K562 (cell line): ENCODE data around the gene TULP4. TPM values are rescaled to one million over a fixed set of nuclear protein-coding genes. Genes with fewer than 3 reads are reported as not detected.

Source experiments
- CHD2 ChIP-seq: IDR thresholded peaks from 2 replicates; pipeline ENCODE4 v1.6.1; 2011; ENCODE audit warnings: low read depth, low read length
- JUN ChIP-seq, 2 experiments: sonication (generic) in 1 of 2; formaldehyde crosslinking in 1 of 2; IDR thresholded peaks; 2 replicates each; pipeline versions ENCODE4 v1.6.1 to v1.8.0; 2012 to 2022; ENCODE audit warnings: borderline replicate concordance in 2 of 2, mild to moderate bottlenecking in 2 of 2, improper control_type of control experiment in 1 of 2, low read depth in 1 of 2, low read length in 1 of 2, missing genetic modification reagents in 1 of 2
- MCM2 ChIP-seq: fragments of 450-650 bp; IDR thresholded peaks from 2 replicates; pipeline ENCODE4 v1.6.1; 2017; ENCODE audit warnings: low read depth, mild to moderate bottlenecking
- MTF1 ChIP-seq: fragments of 250-450 bp; sonication (Bioruptor Pico); IDR thresholded peaks from 2 replicates; pipeline ENCODE4 v1.9.0; 2021; ENCODE audit warnings: moderate library complexity, mild to moderate bottlenecking, inconsistent platforms, borderline replicate concordance
- RBM25 ChIP-seq: fragments of 200-400 bp; formaldehyde crosslinking; IDR thresholded peaks from 2 replicates; pipeline ENCODE4 v1.6.1; 2018; ENCODE audit warnings: low read length, low read depth, moderate library complexity; ENCODE audit not compliant: severe bottlenecking
- SMARCB1 ChIP-seq: IDR thresholded peaks from 2 replicates; pipeline ENCODE4 v1.6.1; 2011; ENCODE audit warnings: improper control_type of control experiment, low read depth; ENCODE audit not compliant: insufficient read length
- SMC3 ChIP-seq: conservative IDR thresholded peaks from 2 replicates; pipeline ENCODE4 v1.6.1; 2011; ENCODE audit warnings: low read depth, low read length, improper control_type of control experiment; ENCODE audit not compliant: insufficient read depth
- ZNF408 ChIP-seq: fragments of 250-450 bp; sonication (Bioruptor Pico); IDR thresholded peaks from 2 replicates; pipeline ENCODE4 v1.4.0; 2020; ENCODE audit warnings: low read depth, mild to moderate bottlenecking, moderate library complexity
- ZNF436 ChIP-seq: fragments of 250-450, 450-650 bp; sonication (Bioruptor Pico); formaldehyde crosslinking; IDR thresholded peaks from 2 replicates; pipeline ENCODE4 v1.7.0; 2020; ENCODE audit warnings: mild to moderate bottlenecking
- polyA plus RNA-seq, 8 experiments: library from polyadenylated mRNA; depleted of rRNA in 4 of 8; stranded (reverse) in 5 of 8; unstranded in 3 of 8; fragments of >200 nt; fragmentation: Nextera tagmentation in 2 of 8; fragmentation: Illumina TruSeq in 1 of 8; extraction: Ambion mirVana in 2 of 8; extraction: Trizol in 1 of 8; gene quantifications; 2 replicates each; pipeline versions ENCODE4 v1.2.1 to v1.2.3, GENCODE V29; 2011 to 2014; ENCODE audit warnings: inconsistent platforms in 1 of 8, missing spikeins in 1 of 8
- total RNA-seq, 7 experiments: library from RNA; depleted of rRNA in 6 of 7; stranded (reverse); fragments of >200 nt in 6 of 7; fragmentation: Illumina TruSeq in 2 of 7; extraction: Trizol in 2 of 7; gene quantifications; 2 replicates each; pipeline versions ENCODE4 v1.2.1 to v1.2.3, GENCODE V29; 2011 to 2021; ENCODE audit warnings: low replicate concordance in 1 of 7
- TF ChIP-seq, protein P1 (sequence below): sonication (generic); formaldehyde crosslinking; IDR thresholded peaks from 2 replicates; pipeline ENCODE4 v1.8.1; 2023; ENCODE audit warnings: mild to moderate bottlenecking, missing genetic modification reagents
- TF ChIP-seq, protein P2 (sequence below): fragments of 450-650 bp; IDR thresholded peaks from 2 replicates; pipeline ENCODE4 v1.6.1; 2014; ENCODE audit warnings: low read depth, mild to moderate bottlenecking, moderate library complexity, borderline replicate concordance
- TF ChIP-seq, protein P3 (sequence below): fragments of 450-650 bp; formaldehyde crosslinking; IDR thresholded peaks from 2 replicates; pipeline ENCODE4 v1.4.0; 2022; ENCODE audit warnings: missing genetic modification characterization

The TULP4 gene
- total and polyA plus RNA-seq, 9 of the 15 experiments (the other 6 are each of a cell fraction or from before 2014, with no cell fraction given), result 1.2 to 50.4 (median 11.0) TPM

DNA sequence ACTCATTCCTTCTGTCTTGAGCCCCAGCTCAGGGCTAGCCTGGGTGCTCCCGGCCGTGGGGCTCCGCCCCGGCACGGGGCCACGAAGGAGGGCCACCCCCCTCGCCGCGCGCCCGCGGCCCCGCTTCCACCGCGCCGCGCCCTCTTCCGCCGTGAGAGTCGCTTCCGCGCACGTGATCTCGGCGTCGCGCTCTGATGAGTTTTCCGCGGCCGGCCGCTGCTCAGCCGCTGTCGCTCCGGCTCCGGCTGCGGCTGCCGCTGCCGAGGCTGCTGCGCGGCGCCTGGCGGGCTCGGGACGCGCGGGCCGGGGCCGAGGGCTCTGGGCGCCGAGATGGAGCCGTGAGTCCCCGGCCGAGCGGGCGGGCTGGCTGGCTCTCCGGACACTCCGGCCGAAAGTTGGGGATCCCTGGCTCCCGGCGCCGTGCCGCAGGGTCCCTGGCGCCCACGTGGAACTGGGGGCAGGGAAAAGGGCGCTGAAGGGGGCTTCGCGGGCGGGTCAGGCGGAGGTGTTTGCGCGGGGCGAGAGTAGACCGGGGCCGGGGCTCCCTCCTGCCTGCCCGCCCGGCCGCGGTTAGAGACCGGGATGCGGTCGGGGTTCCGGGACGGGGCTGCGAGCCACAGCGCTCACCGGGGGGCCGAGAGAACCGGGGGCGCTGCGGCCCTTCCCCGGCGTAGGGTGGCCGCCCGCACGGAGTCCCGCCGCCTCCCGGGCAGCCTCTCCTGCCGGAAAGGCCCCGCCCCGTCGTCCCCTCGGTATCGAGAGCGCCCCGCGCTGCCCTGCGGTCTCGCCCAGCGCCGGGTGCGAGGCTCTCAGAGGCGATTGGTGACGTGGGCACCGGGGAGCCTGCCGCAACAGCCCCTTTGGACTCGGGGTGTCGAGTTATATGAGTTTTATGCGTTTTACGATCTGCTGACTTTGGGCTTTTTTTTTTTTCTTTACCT, 247.9 kb downstream of the TULP4 start, which contains the start of gene TMEM181 (continued):
- TF ChIP-seq, protein P1, sequence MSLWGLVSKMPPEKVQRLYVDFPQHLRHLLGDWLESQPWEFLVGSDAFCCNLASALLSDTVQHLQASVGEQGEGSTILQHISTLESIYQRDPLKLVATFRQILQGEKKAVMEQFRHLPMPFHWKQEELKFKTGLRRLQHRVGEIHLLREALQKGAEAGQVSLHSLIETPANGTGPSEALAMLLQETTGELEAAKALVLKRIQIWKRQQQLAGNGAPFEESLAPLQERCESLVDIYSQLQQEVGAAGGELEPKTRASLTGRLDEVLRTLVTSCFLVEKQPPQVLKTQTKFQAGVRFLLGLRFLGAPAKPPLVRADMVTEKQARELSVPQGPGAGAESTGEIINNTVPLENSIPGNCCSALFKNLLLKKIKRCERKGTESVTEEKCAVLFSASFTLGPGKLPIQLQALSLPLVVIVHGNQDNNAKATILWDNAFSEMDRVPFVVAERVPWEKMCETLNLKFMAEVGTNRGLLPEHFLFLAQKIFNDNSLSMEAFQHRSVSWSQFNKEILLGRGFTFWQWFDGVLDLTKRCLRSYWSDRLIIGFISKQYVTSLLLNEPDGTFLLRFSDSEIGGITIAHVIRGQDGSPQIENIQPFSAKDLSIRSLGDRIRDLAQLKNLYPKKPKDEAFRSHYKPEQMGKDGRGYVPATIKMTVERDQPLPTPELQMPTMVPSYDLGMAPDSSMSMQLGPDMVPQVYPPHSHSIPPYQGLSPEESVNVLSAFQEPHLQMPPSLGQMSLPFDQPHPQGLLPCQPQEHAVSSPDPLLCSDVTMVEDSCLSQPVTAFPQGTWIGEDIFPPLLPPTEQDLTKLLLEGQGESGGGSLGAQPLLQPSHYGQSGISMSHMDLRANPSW, result 0 out of 2 replicates have a peak, but pooled peaks have one; percentile 20
- TF ChIP-seq, protein P2, sequence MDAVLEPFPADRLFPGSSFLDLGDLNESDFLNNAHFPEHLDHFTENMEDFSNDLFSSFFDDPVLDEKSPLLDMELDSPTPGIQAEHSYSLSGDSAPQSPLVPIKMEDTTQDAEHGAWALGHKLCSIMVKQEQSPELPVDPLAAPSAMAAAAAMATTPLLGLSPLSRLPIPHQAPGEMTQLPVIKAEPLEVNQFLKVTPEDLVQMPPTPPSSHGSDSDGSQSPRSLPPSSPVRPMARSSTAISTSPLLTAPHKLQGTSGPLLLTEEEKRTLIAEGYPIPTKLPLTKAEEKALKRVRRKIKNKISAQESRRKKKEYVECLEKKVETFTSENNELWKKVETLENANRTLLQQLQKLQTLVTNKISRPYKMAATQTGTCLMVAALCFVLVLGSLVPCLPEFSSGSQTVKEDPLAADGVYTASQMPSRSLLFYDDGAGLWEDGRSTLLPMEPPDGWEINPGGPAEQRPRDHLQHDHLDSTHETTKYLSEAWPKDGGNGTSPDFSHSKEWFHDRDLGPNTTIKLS, result peak; percentile 75
- TF ChIP-seq MTF1 (no peak), CHD2 (no peak), ZNF408 (CRISPR knock-in tag) (no peak), ZNF436 (CRISPR knock-in tag) (0 out of 2 replicates have a peak, but pooled peaks have one; percentile 9), MCM2 (no peak), JUN (IDR thresholded peaks at IDR 0.05; ENCODE audit: borderline replicate concordance, low read depth, low read length) (peak; percentile 46; the same call in 1 of the 2 replicates), JUN (CRISPR knock-in tag; IDR thresholded peaks at IDR 0.05; ENCODE audit: borderline replicate concordance) (no peak), SMARCB1 (no peak), RBM25 (peak; percentile 48), SMC3 (no peak)
- TF ChIP-seq, protein P3, sequence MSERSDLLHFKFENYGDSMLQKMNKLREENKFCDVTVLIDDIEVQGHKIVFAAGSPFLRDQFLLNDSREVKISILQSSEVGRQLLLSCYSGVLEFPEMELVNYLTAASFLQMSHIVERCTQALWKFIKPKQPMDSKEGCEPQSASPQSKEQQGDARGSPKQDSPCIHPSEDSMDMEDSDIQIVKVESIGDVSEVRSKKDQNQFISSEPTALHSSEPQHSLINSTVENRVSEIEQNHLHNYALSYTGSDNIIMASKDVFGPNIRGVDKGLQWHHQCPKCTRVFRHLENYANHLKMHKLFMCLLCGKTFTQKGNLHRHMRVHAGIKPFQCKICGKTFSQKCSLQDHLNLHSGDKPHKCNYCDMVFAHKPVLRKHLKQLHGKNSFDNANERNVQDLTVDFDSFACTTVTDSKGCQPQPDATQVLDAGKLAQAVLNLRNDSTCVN (CRISPR knock-in tag), result no peak
